Progenitor cell of endocrine pancreas (in vitro differentiated cells): Measurements from ENCODE around the gene INTS11. TPM values are rescaled to one million over a fixed set of nuclear protein-coding genes. Genes with fewer than 3 reads are reported as not detected.

Experiments used
- DNase-seq: peaks from one replicate; pipeline ENCODE4 v3.0.0; 2021; ENCODE audit warnings: low spot score; ENCODE audit not compliant: unreplicated experiment
- H3K27ac Mint-ChIP-seq: 2 replicates; pipeline ENCODE4 v1.8.0; 2021; ENCODE audit warnings: mild to moderate bottlenecking, moderate library complexity, mixed read lengths
- H3K27me3 Mint-ChIP-seq: 2 replicates; pipeline ENCODE4 v1.8.0; 2021; ENCODE audit warnings: mixed read lengths
- H3K36me3 Mint-ChIP-seq: 2 replicates; pipeline ENCODE4 v1.8.0; 2022; ENCODE audit warnings: mixed read lengths; ENCODE audit not compliant: insufficient read depth
- H3K4me1 Mint-ChIP-seq: 2 replicates; pipeline ENCODE4 v1.8.0; 2021; ENCODE audit warnings: low read depth, mixed read lengths
- H3K4me3 Mint-ChIP-seq: 2 replicates; pipeline ENCODE4 v1.8.0; 2021; ENCODE audit warnings: low read depth, mild to moderate bottlenecking, moderate library complexity, mixed read lengths
- H3K9me3 Mint-ChIP-seq: 2 replicates; pipeline ENCODE4 v1.8.0; 2021; ENCODE audit warnings: low read depth, mixed read lengths
- CTCF ChIP-seq: fragments of 200-600 bp; sonication (generic); IDR thresholded peaks from one replicate; pipeline ENCODE4 v1.5.0; 2021; ENCODE audit warnings: antibody characterized with exemption, mild to moderate bottlenecking; ENCODE audit not compliant: unreplicated experiment
- total RNA-seq: library from RNA; stranded (reverse); gene quantifications from 2 replicates; pipeline ENCODE4 v1.2.1, GENCODE V29; 2021

The INTS11 gene
- total RNA-seq, 1 donor from 2014 or later = 177 TPM

- DNase-seq = no peak
- no peaks in the 10 kb centered on the region for H3K36me3 Mint-ChIP-seq
- peaks cover 10% of the 10 kb centered on the region for H3K4me1 Mint-ChIP-seq
- no peak for TF ChIP-seq CTCF
- no peak overlapping the region for H3K27ac Mint-ChIP-seq
- peak overlapping the region; percentile 56 for H3K4me3 Mint-ChIP-seq
- H3K9me3 Mint-ChIP-seq = no peaks in the 10 kb centered on the region
- H3K27me3 Mint-ChIP-seq = peaks cover 17% of the 10 kb centered on the region
Observed at GRCh38 chr1:1351511-1352427, 27.3 kb upstream of the INTS11 start.

- Mint-ChIP-seq H3K27ac (peak within 1 kb of the TSS; percentile 74), H3K4me1 (peaks cover 10% of the 10 kb centered on the region), H3K36me3 (no peaks in the 10 kb centered on the region), H3K9me3 (no peaks in the 10 kb centered on the region), H3K4me3 (peak within 1 kb of the TSS; percentile 75), H3K27me3 (peaks cover 17% of the 10 kb centered on the region)
- TF ChIP-seq CTCF = peak; percentile 61
- DNase-seq = peak; percentile 71
Observed at GRCh38 chr1:1349256-1350012, 25.0 kb upstream of the INTS11 start, which contains the start of gene DVL1. TSS of gene DVL1 (minus strand) at chr1:1349418. CDS start at chr1:1349065, 353 bp downstream.

- peak overlapping the region; percentile 75 for H3K4me3 Mint-ChIP-seq
- no peak for DNase-seq
- no peak for TF ChIP-seq CTCF
- H3K9me3 Mint-ChIP-seq = no peaks in the 10 kb centered on the region
- H3K27ac Mint-ChIP-seq = peak overlapping the region; percentile 74
- H3K36me3 Mint-ChIP-seq = no peaks in the 10 kb centered on the region
- peaks cover 9% of the 10 kb centered on the region for H3K4me1 Mint-ChIP-seq
- peaks cover 11% of the 10 kb centered on the region for H3K27me3 Mint-ChIP-seq
Observed at GRCh38 chr1:1348420-1349255, 24.2 kb upstream of the INTS11 start.

- peaks cover 9% of the 10 kb centered on the region for H3K4me1 Mint-ChIP-seq
- peak overlapping the region; percentile 74 for H3K27ac Mint-ChIP-seq
- no peaks in the 10 kb centered on the region for H3K9me3 Mint-ChIP-seq
- DNase-seq = no peak
- peaks cover 8% of the 10 kb centered on the region for H3K27me3 Mint-ChIP-seq
- H3K36me3 Mint-ChIP-seq = no peaks in the 10 kb centered on the region
- TF ChIP-seq CTCF = no peak
- H3K4me3 Mint-ChIP-seq = peak overlapping the region; percentile 75
Observed at GRCh38 chr1:1347663-1348419, 23.4 kb upstream of the INTS11 start.
